HG03575 (cell line): ENCODE measurements around the gene FAM81B.

Experiments used
- ATAC-seq: cut with Tn5 transposase; IDR thresholded peaks from one replicate; pipeline ENCODE4 v1.9.1; 2021; ENCODE audit not compliant: unreplicated experiment, insufficient number of reproducible peaks, low FRiP score; ENCODE audit errors: extremely low read depth

The FAM81B gene

GRCh38 chr5:95392593-95393182, 1.5 kb downstream of the FAM81B start:
- no peak for ATAC-seq

DNA sequence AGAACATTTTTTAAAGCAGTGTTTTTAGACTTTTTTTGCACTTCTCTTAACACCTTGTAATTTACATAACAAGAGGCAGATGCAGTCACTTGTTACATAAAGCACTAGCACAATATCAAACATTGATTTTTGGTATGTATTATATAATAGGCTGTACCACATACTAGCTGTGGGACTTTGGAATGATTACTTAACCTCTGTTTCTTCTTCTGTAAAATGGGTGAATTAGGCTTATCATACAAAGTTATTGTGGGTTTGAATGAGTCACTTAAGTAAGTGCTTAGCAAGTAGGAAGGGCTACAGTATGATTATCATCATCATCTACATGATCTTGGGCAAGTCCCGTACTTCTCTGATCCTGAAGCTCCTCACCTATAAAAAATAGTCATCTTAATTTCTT, 2.1 kb downstream of the FAM81B start:
- no peak for ATAC-seq

- ATAC-seq = no peak
Measured at GRCh38 chr5:95398989-95399388, 7.8 kb downstream of the FAM81B start.

DNA sequence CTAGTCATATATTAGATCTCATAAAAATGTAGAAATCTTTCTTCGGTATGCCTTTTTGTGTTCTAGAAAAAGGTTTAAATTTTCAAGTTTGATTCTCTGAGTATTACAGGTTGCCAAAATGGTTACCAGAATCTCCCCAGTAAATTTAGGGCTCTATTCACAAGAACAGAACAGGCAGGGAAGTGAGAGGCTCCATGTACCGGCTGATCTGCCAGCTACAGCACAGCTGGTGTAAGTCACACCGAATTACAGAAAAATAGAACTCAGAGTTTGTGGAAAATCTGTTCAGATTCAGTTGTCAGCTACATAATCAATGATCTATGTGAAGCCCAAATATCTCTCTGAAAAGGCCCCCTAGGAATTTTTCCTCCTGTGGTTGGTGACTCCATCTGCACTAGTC, 10.5 kb downstream of the FAM81B start:
- no peak for ATAC-seq

DNA sequence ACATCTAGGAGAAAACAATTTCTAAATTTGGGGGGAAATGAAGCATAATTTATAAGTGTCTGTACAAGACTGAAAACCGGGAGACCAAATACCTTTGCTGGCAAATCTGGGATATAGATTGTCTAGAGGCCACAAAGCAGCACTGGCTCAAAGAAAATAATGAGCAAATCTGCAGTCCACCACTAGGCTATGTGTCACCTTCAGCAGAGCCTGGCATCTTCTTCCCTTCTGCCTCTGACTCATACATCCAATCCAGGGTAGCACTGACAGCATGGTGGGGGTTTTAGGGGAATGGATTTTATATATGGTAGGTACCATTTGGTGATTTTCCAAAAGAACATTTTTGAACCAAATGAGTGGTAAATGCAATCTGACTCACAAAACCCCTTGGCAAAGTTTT, 12.8 kb downstream of the FAM81B start:
- no peak for ATAC-seq

GRCh38 chr5:95406426-95407090, 15.4 kb downstream of the FAM81B start:
- ATAC-seq = no peak

GRCh38 chr5:95410279-95410678, 19.1 kb downstream of the FAM81B start:
- no peak for ATAC-seq

GRCh38 chr5:95411474-95411873, 20.3 kb downstream of the FAM81B start:
- no peak for ATAC-seq

DNA sequence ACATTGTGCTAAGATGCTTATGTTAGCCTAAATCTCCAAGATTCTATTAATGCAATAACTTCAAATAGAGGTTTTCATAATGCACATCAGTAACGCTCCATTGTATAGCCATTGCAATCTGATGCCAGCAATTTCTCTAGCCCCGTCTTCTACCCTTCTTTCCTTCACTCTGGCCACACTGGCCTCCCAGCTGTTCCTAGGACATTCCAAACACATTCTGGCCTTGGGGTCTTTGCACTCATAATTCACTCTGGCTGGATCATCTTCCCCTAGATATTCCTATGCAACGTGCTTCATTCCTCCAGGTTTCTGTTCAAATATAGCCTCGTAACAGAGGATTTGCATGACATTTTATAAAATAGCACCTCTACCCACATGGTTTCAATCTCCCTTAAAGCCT, 23.3 kb downstream of the FAM81B start:
- ATAC-seq = no peak

DNA sequence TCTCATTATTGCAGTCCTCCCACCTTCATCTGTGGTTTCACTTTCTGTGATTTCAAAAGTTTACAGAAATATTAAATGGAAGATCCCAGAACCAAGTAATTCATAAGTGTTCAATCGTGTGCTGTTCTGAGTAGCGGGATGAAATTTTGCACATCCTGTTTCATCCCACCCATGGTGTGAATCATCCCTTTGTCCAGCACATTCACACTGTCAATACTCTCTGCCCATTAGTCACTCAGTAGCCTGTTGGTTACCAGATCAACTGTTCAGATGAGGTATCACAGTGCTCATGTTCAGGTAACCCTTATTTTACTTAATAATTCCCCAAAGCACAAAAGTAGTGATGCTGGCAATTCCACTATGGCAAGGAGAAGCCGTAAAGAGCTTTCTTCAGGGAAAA, 26.8 kb downstream of the FAM81B start:
- ATAC-seq = no peak

DNA sequence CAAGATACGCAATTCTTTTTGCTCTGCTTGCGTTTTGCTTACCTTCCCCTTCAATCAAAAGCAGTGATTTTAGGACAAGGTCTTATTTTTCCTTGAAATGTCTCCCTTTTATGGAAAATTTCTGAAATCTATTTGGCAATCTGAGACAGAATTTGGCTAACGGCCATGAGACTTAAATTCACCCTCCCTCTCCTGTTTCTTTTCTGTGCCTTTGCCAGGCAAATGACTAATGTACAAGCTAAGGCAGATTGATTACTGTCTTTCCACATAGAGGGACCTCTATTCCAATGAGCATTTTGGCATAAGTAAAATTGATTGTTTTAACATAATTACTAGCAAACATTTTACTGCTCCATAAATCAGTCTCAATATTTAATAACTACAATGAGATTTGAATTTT, 31.7 kb downstream of the FAM81B start:
- no peak for ATAC-seq

GRCh38 chr5:95424016-95424415, 32.9 kb downstream of the FAM81B start:
- no peak for ATAC-seq

DNA sequence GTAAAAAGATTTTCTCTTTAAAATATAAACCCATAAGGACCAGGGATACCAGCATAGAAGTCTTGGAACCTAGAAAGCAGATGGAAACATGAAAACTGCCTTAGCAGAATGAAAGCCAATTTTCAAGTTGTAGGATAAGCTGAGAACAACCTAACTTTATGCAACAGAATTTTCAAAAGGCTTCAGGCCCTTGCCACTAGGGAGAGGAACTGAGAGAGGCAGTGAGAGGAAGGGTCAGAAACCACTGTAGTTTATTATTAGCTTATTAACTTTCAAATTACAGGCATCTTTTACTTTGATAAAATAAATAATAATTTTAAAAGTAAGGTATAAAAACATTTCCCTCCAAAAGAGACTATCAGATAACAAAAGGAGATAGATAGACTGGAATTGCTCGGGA, 33.4 kb downstream of the FAM81B start:
- no peak for ATAC-seq

- ATAC-seq = no peak
Measured at GRCh38 chr5:95426227-95426626, 35.1 kb downstream of the FAM81B start.

- no peak for ATAC-seq
Measured at GRCh38 chr5:95432779-95433178, 41.6 kb downstream of the FAM81B start.

DNA sequence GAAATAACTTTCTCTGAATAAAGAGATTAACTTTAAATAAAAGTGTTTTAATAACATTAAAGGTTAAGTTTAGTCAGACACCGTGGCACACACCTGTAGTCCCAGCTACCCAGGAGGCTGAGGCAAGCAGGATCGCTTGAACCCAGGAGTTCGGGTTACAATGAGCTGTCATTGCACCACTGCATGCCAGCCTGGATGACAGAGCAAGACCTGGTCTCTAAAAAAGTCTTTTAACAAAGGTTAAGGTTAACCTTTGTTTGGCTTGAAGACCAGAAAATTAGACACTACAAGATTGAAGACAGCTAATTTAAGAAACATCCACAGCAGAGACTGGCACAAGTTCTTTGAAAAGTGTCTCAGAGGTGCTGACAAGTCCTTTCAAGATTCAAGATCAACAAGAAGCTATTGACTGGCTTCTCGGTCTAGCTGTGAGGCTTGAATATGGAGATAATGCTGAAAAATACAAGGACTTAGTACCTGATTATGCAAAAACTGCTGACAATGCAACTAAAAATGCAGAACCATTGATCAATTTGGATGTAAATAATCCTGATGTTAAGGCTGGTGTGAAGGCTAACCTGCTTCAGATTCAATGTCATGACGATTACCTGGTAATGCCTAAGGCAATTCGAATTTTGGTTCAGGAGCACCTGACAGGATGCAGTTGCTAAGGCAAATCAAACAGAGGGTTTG, 48.8 kb downstream of the FAM81B start:
- ATAC-seq = no peak

DNA sequence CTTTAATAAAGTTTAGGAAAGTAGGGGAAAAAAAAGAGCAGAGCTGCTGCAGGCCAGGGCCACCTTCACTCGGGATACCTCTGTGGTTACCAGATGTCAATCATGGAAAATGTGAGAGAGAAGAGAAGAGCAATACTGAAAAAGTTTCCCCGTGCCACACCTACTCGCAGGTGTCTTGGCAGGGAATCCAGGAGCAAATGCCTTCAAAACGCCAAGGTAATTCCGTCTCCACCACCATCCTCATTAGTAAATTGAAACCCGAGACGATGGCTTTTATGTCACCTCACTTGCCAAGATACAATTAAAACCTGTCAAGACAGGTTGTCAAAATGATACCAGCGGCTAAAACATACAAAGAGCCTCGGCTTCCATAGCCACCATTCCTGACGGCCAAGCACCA, 49.7 kb downstream of the FAM81B start:
- no peak for ATAC-seq

GRCh38 chr5:95441636-95442035, 50.5 kb downstream of the FAM81B start:
- ATAC-seq = no peak

DNA sequence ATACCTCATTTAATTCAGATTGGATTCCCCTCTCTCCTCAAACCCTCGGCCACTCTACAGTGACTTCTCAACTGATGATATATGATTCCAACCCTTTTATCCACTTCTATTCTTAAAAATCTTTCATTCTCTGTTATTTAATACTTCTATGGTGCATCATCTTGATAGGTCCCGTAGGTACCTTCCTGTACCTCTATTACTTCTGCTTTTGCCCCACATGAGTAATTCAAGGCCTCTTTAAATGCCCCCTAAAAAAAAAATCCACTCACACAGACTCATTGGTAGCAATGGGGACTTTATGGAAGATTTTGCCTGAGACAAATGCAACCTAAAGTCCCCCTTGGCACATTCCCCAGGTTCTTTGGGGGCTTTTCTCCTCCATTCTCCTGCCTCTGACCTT, 54.3 kb downstream of the FAM81B start:
- ATAC-seq = no peak

GRCh38 chr5:95445995-95446394, 54.8 kb downstream of the FAM81B start:
- ATAC-seq = no peak
